SU-DHL-6 (cell line): ENCODE results near the gene SCAMP2.

Experiments used
- H2AFZ ChIP-seq: fragments of 200-600 bp; sonication (generic); 2 replicates; pipeline ENCODE4 v1.6.1; 2014; ENCODE audit warnings: low read depth, mild to moderate bottlenecking, moderate library complexity, mixed read lengths, antibody characterized with exemption, low read length; ENCODE audit not compliant: severe bottlenecking
- H3F3A ChIP-seq: fragments of 200-600 bp; shearing (Covaris generic); 2 replicates; pipeline ENCODE4 v1.6.0; 2016; ENCODE audit warnings: antibody characterized with exemption, mild to moderate bottlenecking; ENCODE audit not compliant: insufficient read depth
- H3K27ac ChIP-seq: fragments of 200-600 bp; sonication (generic); 2 replicates; pipeline ENCODE4 v1.5.1; 2016; ENCODE audit warnings: low read depth, mild to moderate bottlenecking, low read length, moderate library complexity, mixed read lengths
- H3K27me3 ChIP-seq: fragments of 200-600 bp; sonication (generic), shearing (Covaris generic); 2 replicates; pipeline ENCODE4 v1.6.0; 2014; ENCODE audit warnings: mild to moderate bottlenecking, low read length
- H3K36me3 ChIP-seq: fragments of 200-600 bp; sonication (generic); 2 replicates; pipeline ENCODE4 v1.6.1; 2014; ENCODE audit warnings: mild to moderate bottlenecking, low read length, mixed read lengths
- H3K4me2 ChIP-seq: fragments of 300-600, 200-600 bp; shearing (Covaris generic), sonication (generic); 2 replicates; pipeline ENCODE4 v1.6.0; 2014; ENCODE audit warnings: low read length, low read depth, mild to moderate bottlenecking; ENCODE audit not compliant: poor library complexity, severe bottlenecking
- H3K4me3 ChIP-seq: fragments of 200-600 bp; sonication (generic); 2 replicates; pipeline ENCODE4 v1.5.1; 2014; ENCODE audit warnings: antibody characterized with exemption, low read length, mild to moderate bottlenecking, mixed read lengths; ENCODE audit not compliant: insufficient read depth, poor library complexity, severe bottlenecking
- H3K79me2 ChIP-seq: fragments of 200-600 bp; sonication (generic); 2 replicates; pipeline ENCODE4 v1.6.1; 2014; ENCODE audit warnings: mild to moderate bottlenecking, low read length, moderate library complexity; ENCODE audit not compliant: insufficient read depth
- H3K9ac ChIP-seq: fragments of 200-600 bp; sonication (generic); 2 replicates; pipeline ENCODE4 v1.7.0; 2014; ENCODE audit warnings: mild to moderate bottlenecking, low read length
- H3K9me2 ChIP-seq: fragments of 200-600 bp; sonication (generic); replicated peaks from 2 replicates; pipeline ENCODE4 v1.6.1; 2014; ENCODE audit warnings: low read length; ENCODE audit not compliant: insufficient read depth
- H3K9me3 ChIP-seq: fragments of 200-600 bp; sonication (generic); 2 replicates; pipeline ENCODE4 v1.6.1; 2014; ENCODE audit warnings: low read length, mixed read lengths; ENCODE audit not compliant: insufficient read depth
- H4K20me1 ChIP-seq: fragments of 200-600 bp; sonication (generic); 2 replicates; pipeline ENCODE4 v1.6.1; 2014; ENCODE audit warnings: low read depth, mild to moderate bottlenecking, antibody characterized with exemption, low read length, moderate library complexity, mixed read lengths
- EZH2phosphoT487 ChIP-seq: fragments of 200-600 bp; sonication (generic), shearing (Covaris generic); conservative IDR thresholded peaks from 2 replicates; pipeline ENCODE4 v1.6.1; 2018; ENCODE audit warnings: mild to moderate bottlenecking, antibody characterized with exemption, low read length, moderate library complexity, mixed read lengths
- TF ChIP-seq, protein P1 (sequence below): fragments of 200-600 bp; sonication (generic); IDR thresholded peaks from one replicate; pipeline ENCODE4 v1.5.1; 2017; ENCODE audit warnings: antibody characterized with exemption, mild to moderate bottlenecking, low read length, moderate library complexity; ENCODE audit not compliant: insufficient read depth, poor library complexity, severe bottlenecking

The SCAMP2 gene

GRCh38 chr15:74821790-74822158, 51.4 kb downstream of the SCAMP2 start:
- no peak overlapping the region for H3K9ac ChIP-seq
- no peaks in the 10 kb centered on the region for H3K9me2 ChIP-seq
- no peak overlapping the region for H2AFZ ChIP-seq
- no peaks in the 10 kb centered on the region for H3K27me3 ChIP-seq
- TF ChIP-seq, protein P1, sequence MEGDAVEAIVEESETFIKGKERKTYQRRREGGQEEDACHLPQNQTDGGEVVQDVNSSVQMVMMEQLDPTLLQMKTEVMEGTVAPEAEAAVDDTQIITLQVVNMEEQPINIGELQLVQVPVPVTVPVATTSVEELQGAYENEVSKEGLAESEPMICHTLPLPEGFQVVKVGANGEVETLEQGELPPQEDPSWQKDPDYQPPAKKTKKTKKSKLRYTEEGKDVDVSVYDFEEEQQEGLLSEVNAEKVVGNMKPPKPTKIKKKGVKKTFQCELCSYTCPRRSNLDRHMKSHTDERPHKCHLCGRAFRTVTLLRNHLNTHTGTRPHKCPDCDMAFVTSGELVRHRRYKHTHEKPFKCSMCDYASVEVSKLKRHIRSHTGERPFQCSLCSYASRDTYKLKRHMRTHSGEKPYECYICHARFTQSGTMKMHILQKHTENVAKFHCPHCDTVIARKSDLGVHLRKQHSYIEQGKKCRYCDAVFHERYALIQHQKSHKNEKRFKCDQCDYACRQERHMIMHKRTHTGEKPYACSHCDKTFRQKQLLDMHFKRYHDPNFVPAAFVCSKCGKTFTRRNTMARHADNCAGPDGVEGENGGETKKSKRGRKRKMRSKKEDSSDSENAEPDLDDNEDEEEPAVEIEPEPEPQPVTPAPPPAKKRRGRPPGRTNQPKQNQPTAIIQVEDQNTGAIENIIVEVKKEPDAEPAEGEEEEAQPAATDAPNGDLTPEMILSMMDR, result no peak
- no peak for TF ChIP-seq EZH2phosphoT487
- H3K27ac ChIP-seq, result peak overlapping the region; percentile 34; the same call in 1 of the 2 replicates
- no peaks in the 10 kb centered on the region for H3F3A ChIP-seq
- H3K79me2 ChIP-seq, result no peaks in the 10 kb centered on the region
- H4K20me1 ChIP-seq, result no peaks in the 10 kb centered on the region
- peak overlapping the region; percentile 50 for H3K4me2 ChIP-seq
- no peaks in the 10 kb centered on the region for H3K9me3 ChIP-seq
- H3K4me3 ChIP-seq, result no peak overlapping the region
- H3K36me3 ChIP-seq, result no peaks in the 10 kb centered on the region

- Histone ChIP-seq H3K9me2 (no peaks in the 10 kb centered on the region), H3K9me3 (no peaks in the 10 kb centered on the region), H3K27me3 (no peaks in the 10 kb centered on the region), H2AFZ (no peak overlapping the region), H3K9ac (peak overlapping the region; percentile 39), H3K79me2 (no peaks in the 10 kb centered on the region), H3K4me2 (peak overlapping the region; percentile 50), H3K27ac (peak overlapping the region; percentile 52), H3K4me3 (peak overlapping the region; percentile 28), H3F3A (no peaks in the 10 kb centered on the region), H4K20me1 (no peaks in the 10 kb centered on the region), H3K36me3 (no peaks in the 10 kb centered on the region)
- TF ChIP-seq, protein P1, result no peak
- no peak for TF ChIP-seq EZH2phosphoT487
These were observed 51.9 kb downstream of the SCAMP2 start for GRCh38 chr15:74821091-74821789.

DNA sequence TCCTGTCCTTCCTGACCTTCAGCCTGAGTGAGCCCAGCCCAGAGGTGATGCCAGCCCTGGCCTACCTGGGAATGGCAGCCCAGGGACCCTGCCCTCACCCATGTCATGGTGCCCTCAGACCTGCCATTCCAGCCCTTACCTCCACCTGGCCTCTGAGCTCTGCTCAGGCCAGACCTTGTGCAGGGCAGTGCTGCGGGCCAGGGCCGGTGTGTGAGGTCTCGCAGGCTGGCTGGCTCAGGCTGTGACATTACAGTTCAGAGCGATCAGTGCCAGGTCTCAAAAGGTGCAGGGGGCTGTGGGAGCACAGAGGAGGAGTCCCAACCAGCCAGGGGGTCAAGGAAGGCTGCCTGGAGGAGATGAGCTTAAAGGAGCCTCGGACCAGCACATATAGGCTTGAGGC, 53.1 kb downstream of the SCAMP2 start:
- no peak overlapping the region for H3K4me2 ChIP-seq
- H3K27me3 ChIP-seq, result no peaks in the 10 kb centered on the region
- no peaks in the 10 kb centered on the region for H4K20me1 ChIP-seq
- no peak overlapping the region for H3K27ac ChIP-seq
- H3K9me3 ChIP-seq, result no peaks in the 10 kb centered on the region
- H3F3A ChIP-seq, result no peaks in the 10 kb centered on the region
- no peak for TF ChIP-seq EZH2phosphoT487
- TF ChIP-seq, protein P1, result no peak
- no peak overlapping the region for H2AFZ ChIP-seq
- H3K9me2 ChIP-seq, result no peaks in the 10 kb centered on the region
- H3K79me2 ChIP-seq, result no peaks in the 10 kb centered on the region
- H3K4me3 ChIP-seq, result no peak overlapping the region
- H3K36me3 ChIP-seq, result no peaks in the 10 kb centered on the region
- no peak overlapping the region for H3K9ac ChIP-seq
